ENCODE results near the gene HDAC5. TPM values are rescaled to one million over a fixed set of nuclear protein-coding genes. Genes with fewer than 3 reads are reported as not detected.
A peak's percentile ranks its signal among the peaks of the same experiment; 100 is the strongest.
"Not testable (repeated sequence)": the region's sequence is repeated elsewhere in the genome, so short reads cannot be mapped to it uniquely, and the experiment has no call there.

HDAC5 gene
- total RNA-seq = 27.1 and 31.6 TPM in 2 replicates

GRCh38 chr17:44123356-44124117 is at the start of gene HDAC5:
Gene HDAC5, minus strand, starts transcription at chr17:44123641. Its CDS starts 6,126 bp downstream, at chr17:44117515.
- DNase-seq (ENCODE audit: low read depth, low spot score) = peak; percentile 74

GRCh38 chr17:44171931-44172455 is 48.6 kb upstream of the HDAC5 start:
- no peak for DNase-seq (ENCODE audit: low read depth, low spot score)

DNA sequence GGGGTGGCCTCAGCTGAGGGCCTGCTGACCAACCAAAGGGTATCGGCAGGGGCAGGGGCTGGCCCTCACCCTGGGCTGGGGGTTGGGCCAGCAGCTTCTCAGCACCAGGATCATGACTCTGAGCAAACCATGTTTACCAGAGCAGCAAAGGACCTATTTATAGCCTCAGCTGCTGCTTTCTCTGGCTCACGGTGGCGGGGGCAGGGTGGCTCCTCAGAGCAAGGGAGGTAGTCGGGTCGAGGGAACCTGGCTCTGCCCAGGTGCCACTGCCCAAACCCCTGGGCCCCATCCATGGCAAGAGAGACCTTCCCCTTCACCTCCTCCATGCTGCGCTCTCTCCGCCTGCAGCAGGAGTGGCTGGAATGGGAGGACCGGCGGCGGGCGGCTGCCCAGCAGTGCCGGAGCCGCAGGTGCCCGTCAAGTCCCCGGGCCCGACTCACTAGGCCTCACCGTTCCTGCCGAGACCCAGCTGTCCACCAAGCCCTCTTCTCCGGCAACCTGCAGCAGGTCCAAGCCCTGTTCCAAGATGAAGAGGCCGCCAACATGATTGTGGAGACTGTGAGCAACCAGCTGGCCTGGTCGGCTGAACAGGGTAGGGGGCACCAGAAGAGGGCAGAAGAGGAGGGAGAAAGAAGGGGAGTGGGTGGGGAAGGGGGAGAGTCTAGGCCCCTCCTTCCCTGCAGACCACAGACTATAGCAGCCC is 47.2 kb upstream of the HDAC5 start, which contains the start of gene ASB16:
ASB16 (plus strand) TSS at position 206 of the 703 bp plus-strand sequence; CDS start at position 292, 86 bp downstream.
- no peak for DNase-seq (ENCODE audit: low read depth, low spot score)

- no peak for DNase-seq (ENCODE audit: low read depth, low spot score)
Observed at GRCh38 chr17:44170135-44170498, 46.7 kb upstream of the HDAC5 start.

GRCh38 chr17:44167181-44167861 is 43.9 kb upstream of the HDAC5 start:
- DNase-seq (ENCODE audit: low read depth, low spot score) = no peak

DNA sequence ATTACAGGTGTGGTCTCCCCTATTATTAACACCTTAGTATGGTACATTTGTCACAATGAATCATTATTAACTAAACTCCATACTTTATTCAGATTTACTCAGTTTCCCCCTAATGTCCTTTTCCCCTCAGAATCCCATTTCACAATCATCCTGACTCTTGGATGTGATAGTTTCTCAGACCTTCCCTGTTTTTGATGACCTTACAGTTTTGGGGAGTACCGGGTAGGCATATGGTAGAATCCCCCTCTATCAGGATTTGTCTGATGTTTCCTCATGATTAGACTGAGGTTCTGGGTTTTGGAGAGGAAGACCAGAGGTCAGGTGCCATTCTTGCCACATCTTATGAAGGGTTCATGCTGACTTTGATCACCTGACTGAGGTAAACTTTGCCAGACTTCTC is 41.0 kb upstream of the HDAC5 start:
- no peak for DNase-seq (ENCODE audit: low read depth, low spot score)

- no peak for DNase-seq (ENCODE audit: low read depth, low spot score)
Observed at GRCh38 chr17:44159519-44160210, 36.2 kb upstream of the HDAC5 start.

- no peak for DNase-seq (ENCODE audit: low read depth, low spot score)
Observed at GRCh38 chr17:44155488-44155887, 32.0 kb upstream of the HDAC5 start.

DNA sequence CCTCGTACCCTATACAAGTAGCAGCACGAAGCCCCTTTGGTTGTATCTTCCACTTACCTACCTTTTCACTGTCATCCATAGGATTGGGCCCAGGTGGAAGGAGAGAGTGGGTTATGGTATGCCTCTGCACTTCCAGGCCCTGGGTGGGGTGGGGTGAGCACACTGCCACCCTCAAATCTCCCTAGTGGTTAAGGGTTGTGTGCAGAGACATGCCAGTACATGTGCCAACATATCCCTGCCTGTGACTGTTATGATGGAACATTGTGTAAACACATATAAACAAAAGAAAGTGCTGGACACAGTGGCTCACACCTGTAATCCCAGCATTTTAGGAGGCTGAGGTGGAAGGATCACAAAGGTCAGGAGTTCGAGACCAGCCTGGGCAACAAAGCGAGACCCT is 29.4 kb upstream of the HDAC5 start:
- no peak for DNase-seq (ENCODE audit: low read depth, low spot score)

GRCh38 chr17:44149750-44150329 is 26.4 kb upstream of the HDAC5 start:
- DNase-seq (ENCODE audit: low read depth, low spot score) = no peak

DNA sequence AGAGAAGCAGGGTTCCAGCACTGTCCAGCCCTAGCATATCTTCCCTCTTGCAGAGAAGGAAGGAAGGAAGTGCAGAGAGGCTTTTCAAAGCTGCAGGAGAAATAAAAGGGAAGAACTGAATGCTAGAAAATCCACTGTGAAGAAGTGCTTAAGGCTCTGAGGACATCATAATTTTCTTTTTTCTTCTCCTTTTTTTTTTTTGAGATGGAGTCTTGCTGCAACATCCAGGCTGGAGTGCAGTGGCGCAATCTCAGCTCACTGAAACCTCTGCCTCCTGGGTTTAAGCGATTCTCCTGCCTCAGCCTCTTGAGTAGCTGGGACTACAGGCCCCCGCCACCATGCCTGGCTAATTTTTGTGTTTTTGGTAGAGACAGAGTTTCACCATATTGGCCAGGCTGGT is 25.6 kb upstream of the HDAC5 start:
- DNase-seq (ENCODE audit: low read depth, low spot score) = not testable (repeated sequence)

GRCh38 chr17:44147812-44148211 is 24.4 kb upstream of the HDAC5 start:
- DNase-seq (ENCODE audit: low read depth, low spot score) = no peak

DNA sequence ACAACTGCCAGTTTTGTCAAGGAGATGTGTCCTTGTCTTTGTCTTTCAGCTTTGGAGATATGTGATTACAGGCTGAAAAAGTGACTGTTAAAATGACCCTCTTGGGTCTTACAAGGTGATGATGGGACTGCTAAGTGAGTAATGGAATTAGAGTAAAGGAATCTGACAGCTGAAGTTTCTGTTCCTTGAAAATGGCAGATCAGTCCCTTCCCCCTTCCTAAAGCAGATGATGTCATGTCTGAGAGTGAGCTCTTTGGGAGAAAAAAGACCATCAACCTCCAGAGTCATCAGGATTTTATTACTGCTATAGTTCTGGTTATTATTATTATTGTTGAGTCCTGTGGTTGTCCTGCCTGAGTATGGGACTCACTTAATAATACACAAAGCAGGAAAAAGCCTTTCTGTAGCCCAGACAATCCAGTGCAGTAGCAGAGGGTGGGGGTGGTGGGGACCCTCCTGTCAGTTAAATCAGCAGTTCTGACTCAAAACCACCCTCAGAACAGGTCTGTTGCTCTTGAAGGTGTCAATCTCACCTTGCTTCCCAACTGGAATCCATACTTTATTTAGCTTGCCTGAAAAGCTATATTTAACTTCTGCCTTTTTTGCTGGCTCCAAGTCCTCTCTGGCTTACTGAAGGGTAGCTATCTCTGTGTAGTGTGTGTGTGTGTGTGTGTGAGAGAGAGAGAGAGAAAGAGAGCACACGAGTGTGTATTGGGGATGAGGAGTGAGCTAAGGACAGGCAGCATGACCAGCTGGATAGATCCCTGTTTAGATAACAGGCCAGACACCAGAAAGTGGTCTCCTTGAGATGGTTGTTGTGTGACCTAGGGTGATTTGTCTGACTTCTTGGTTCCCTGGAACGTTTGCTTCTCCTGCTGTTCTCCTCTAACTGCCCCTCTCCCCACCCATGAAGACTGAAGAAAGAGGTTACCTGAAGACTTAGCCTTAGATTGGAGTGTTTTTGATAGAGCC is 23.2 kb upstream of the HDAC5 start:
- no peak for DNase-seq (ENCODE audit: low read depth, low spot score)

GRCh38 chr17:44144966-44145739 is 21.7 kb upstream of the HDAC5 start:
- no peak for DNase-seq (ENCODE audit: low read depth, low spot score)

DNA sequence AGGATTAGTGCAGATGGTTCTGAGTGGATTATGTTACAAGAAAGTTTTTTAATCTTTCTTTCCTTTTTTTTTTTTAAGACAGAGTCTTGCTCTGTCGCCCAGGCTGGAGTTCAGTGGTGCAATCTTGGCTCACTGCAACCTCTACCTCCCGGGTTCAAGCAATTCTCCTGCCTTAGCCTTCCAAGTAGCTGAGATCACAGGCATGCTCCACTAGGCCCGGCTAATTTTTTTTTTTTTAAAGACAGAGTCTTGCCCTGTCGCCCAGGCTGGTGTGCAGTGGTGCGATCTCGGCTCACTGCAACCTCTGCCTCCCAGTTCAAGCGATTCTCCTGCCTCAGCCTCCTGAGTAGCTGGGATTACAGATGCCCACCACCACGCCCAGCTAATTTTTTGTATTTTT is 20.5 kb upstream of the HDAC5 start:
- not testable (repeated sequence) for DNase-seq (ENCODE audit: low read depth, low spot score)

DNA sequence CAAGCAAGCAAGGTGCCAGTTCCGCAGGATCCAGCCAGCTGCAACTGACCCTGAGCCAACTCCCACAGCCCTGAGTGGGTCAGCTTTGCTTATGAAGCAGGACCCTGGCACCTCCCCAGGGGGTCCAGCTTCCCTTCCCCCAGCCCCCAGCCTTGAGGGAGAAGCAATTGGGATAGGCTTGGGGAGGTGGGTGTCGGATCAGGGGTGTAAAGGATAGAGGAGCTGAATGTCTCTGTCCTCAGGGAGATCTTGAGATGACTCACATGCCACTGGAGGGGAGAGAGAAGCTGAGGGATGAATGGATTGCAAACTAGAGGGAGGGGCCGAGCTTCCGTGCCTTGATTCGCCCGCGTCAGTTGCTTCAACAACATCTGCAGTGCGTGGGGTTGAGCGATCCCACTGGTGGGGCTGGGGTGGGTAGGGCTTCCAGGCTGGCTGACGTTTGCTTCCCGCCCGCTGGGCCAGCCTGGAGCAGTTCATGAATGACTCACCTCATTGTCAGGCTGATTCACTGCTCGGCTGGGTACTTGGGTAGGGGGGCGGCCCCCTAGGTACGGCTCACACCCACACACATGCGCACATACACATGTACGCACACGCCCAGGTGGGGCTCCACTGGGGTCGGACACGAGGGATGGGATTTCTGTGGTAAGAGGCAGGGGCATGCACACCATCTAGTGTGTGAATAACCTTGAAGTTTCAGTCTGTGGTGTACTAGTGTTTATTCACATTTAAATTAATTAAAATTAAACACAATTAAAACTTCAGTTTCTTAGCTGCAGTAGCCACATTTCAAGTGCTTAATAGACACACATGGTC is 14.7 kb upstream of the HDAC5 start:
- peak; percentile 91 for DNase-seq (ENCODE audit: low read depth, low spot score)

DNA sequence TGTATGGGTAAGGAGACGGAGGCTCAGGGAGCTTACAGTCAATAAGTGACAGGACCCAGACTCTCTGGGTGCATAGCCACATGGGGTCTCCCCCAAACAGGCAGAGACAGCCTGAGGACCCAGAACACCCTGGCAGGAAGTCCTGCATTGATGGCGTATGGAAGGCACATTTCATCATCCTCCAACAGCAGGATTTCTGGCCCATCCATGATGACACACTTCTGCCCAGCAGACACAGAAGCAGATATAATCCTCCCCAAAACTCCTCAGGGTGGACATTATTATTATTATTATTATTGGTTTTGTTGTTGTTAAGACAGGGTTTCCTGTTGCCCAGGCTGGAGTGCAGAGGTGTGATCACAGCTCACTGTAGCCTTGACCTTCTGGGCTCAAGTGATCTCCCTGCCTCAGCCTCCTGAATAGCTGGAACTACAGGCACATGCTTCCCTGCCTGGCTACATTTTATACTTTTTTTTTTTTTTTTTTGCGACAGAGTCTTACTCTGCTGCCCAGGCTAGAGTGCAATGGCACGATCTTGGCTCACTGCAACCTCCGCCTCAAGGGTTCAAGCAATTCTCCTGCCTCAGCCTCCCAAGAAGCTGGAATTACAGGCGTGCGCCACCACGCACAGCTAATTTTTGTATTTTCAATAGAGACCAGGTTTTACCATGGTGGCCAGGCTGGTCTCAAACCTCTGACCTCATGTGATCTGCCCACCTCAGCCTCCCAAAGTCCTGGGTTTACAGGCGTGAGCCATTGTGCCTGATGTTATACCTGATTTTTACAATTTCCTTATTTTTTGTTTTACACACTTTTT is 11.5 kb upstream of the HDAC5 start:
- no peak for DNase-seq (ENCODE audit: low read depth, low spot score)
